22Rv1 (cell line): ENCODE data around the gene MAPK9.

ENCODE experiments used
- CTCF ChIP-seq: fragments of 450-650 bp; IDR thresholded peaks from 2 replicates; pipeline ENCODE4 v1.5.1; 2017; ENCODE audit warnings: mild to moderate bottlenecking
- ZFX ChIP-seq: fragments of 450-650 bp; IDR thresholded peaks from 2 replicates; pipeline ENCODE4 v1.6.1; 2017; ENCODE audit warnings: antibody characterized with exemption, borderline replicate concordance

GRCh38 chr5:180304016-180304292 lies 12.1 kb upstream of the MAPK9 start:
- TF ChIP-seq CTCF (no peak), ZFX (no peak)
